NOMO-1 treated with DMSO at 0.1 percent for 48 hours (cell line): Measurements from ENCODE around the gene HLA-DMB.
A peak's percentile ranks its signal among the peaks of the same experiment; 100 is the strongest.

Source experiments
- DNase-seq: peaks from one replicate; lab custom pipeline; 2025; ENCODE audit not compliant: unreplicated experiment; lab: John Stamatoyannopoulos, UW

Gene HLA-DMB

DNA sequence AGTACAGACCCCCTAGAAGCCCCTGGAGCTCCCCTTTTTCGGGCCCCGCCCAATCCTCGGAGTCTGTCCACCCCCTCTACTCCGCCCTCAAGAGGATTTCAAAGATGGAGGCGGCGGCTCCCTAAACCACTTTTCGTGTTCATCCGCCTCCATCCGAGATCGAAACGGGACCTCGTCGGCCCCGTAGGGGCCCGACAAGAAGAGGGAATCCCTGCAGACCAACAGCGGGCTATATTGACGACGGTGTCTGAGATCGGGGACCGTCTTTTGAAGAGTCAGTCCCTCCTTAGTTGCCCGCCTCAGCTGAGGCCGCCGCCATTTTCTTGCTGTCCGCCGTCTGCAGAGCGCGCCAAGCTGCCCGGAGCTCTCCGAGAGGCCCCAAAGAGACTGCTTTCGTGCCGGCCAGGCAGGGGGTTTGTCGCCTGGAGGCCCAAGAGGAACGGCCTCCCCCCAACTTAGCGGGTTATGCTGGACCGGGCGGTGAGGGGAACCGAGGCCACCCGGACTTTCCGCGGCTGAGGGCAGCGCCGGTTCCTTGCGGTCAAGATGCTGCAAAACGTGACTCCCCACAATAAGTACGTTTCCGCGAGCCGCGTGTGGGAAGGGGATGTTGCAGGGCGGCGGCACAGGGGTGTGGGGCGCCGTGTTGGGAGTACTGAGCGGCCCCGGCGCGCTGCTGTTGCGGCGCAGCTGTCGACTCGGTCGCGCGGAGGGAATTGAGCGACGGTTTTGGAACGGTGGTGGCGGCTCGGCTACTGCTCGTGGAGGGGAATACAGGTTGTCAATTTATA is 31.7 kb upstream of the HLA-DMB start:
- no peak for DNase-seq

DNA sequence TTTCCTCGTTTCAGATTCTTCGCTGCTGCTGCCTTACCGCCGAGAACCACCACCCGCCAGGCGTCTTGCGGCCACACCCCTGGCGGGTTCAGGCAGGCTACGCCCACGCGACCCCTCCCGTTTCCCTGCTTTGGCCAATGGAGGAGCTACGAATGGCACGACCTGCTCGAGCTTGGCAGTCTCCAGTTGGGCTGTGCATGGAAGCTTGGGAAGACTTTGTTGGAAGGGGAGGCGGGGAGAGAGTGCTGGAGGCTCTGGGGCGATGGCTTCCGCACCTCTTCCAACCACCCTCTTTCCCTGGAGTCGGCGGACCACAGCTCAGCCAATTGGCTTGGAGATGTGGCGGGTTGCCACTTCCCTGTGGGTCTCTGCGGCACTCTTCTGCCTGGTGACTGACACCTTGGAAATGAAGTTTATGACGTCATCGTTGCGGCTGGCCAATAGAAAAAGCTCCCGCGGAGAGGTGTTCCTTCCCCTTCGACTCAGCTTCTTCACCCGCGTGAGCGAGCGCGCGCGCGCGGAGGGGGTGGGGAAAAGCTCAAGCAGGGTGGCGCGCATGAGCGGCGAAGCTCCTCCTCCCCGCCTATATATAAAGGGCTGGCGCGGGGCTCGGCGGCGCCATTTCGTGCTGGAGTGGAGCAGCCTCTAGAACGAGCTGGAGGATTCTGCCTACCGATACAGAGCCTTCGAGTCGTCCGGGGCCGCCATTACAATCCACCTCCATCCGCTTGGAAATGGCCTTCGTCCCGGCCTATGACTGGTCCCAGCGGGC is 30.9 kb upstream of the HLA-DMB start:
- DNase-seq, result peak; percentile 99

DNA sequence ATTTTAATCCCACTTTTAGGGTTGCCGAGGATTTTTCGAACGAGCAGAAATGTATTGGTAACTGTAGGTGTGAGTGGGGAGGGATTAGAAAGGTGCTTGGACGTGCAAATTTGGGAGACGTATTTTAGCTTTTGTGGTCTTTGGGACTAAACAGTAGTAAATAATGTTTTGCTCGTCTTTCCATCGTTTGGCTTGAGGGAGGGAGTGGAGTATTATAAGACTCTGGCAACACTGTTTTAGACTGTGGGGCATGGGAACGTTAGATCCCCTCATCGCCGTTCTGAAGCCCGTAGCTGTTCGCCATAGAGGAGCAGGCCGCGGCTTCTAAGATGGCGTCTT is 30.4 kb upstream of the HLA-DMB start:
- DNase-seq, result no peak

DNA sequence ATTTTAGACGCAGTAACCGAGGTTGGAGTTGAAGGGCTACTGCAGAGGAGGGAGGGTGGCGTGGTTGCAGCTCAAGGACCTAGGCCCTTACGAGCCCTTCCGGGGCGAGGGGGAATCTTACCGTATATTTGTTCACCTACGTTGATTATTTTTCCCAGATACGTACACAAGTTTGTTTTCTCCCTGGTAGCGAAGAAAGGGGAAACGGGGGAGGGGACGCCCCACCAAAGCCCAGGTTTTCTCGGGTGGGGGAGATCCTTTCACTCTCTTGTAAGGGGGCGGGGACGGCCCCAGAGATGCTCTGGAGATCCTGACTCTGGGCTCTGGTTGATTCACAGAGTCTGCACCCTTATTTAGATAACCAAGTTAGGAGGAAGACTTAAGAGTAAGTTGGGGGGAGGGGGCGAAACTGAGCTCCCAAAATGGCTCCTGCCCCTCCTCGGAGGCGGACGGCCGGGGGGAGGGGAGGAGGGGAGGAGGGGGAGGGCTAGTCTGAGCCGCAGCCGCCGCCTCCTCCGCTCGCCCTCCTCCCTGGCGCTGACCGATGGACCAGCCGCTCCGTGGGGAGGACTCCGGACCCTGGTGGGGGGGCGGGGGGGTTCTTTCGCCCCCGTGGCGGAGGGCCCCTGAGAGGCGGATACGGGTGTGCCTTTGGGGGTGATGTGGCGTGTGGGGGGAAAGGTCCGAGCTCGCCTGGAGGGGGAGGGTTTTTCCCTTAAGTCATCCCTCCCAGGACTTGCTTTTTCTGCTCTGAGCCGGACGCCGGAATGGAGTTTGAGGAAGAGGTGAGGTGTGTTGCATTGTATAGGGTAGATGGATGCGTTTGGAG is 29.8 kb upstream of the HLA-DMB start:
- peak; percentile 78 for DNase-seq

DNA sequence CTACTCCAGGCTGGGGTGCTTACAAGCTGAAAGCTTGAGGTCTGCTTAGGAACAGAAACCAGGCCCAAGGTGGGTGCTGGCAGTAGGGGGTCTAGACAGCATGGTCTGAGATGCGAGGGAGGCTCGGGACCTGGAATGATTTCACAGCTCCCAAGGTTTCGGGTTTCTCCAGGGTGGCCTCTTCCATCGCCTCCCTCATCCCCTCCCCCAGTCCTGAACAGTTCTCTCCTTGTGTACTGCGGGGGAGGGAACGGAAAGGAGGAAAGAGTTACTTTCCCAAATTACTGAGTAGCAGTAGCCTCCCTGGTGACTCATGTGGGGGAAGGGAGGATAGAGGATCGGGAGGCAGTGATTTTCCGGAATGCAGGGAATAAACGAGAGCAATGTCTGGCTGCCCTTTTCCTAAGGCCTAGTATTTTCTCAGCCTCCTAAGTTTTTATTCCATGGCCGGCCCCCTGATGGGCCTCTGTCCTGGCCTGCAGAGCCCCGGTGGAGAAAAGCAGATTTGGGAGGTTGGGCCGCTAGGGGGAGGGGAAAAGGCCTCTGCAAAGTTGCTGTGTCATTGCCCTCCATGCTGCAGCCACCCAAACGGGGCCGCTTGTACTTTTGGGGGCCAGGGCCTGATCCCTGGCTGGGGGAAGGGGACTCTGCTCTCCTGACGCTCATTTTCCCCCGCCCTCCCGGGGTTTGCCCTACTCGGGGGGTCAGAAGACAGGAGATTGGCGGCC is 29.0 kb upstream of the HLA-DMB start:
- peak; percentile 89 for DNase-seq

DNA sequence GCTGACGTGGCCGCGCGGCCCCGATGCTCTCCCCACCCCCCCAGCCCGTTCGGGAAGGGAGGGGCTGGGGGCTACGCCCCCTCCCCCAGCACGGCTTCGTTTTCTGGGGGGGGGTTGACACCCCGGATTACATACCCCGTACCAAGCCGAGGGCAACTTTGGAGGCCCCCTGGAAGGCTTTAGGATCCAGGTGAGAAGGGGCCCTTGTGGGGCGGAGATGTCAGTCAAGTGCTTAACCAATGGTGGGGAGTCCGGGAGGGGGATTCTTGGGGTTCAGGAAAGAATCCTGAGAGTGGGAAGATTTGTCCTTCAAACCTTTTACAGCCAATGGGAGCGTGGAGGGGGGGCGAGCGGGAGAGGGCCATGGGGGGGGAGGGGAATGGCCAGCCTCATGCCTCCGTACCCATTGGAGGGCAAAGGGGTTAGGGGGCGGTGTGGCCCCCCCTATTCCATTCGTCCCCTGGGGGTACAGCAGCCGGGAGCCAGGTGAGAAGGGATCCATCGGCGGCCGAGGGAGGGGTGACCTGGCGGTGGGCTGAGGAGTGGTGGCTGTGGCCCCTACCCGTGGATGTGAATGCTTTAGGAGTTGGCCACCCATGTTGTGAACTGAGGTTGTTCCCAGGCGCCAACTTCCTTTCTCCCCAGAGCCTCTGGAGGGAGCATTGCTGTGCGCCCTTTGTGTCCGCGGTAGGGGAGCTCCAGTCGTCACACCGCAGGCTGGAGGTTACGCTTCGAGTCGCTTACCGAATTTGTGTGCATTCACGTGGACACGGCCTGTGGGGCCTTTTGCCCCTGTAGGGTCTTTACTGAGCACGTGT is 28.2 kb upstream of the HLA-DMB start:
- DNase-seq, result peak; percentile 68

DNA sequence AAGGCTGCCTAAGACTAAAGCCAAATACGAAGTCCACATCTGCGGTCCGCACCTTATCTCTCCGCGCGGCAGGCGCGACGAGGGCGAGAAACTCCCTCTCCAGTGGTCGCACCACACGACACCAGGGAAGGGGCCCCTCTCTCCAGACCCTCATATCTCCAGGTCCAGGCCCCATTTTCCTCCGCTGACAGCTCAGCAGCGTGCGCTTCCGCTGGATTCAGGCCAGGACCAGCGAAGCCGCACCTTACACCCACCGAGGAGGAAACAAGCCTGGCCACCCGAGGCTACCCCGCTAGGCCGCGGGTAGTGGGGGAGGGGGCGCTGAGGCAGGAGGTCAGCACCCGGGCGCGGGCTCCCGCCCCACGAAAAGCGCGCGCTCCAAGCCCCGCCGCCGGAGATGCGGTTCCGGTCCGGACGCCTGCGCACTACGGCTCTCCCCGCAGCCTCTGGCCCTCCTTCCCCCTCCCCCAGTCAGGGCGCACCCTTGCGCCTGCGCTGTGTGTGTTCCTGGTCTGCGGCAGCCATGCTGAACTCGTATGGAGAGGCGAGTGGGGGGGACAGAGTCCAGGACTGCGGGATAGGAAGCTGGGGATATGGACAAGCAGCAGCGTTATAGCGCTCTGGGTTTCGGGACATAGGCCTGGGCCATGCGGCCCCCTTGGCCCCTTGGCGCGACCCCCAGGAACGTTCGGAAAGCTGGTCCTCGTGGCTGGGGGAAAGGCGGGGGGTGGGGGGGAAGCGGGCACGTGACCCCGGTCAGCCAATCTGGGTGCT is 27.5 kb upstream of the HLA-DMB start, which contains the start of gene BRD2:
Gene BRD2, plus strand, starts transcription at position 502 of the 774 bp plus-strand sequence. CDS start 4,305 bp downstream, outside the sequence.
- DNase-seq, result peak; percentile 94

DNA sequence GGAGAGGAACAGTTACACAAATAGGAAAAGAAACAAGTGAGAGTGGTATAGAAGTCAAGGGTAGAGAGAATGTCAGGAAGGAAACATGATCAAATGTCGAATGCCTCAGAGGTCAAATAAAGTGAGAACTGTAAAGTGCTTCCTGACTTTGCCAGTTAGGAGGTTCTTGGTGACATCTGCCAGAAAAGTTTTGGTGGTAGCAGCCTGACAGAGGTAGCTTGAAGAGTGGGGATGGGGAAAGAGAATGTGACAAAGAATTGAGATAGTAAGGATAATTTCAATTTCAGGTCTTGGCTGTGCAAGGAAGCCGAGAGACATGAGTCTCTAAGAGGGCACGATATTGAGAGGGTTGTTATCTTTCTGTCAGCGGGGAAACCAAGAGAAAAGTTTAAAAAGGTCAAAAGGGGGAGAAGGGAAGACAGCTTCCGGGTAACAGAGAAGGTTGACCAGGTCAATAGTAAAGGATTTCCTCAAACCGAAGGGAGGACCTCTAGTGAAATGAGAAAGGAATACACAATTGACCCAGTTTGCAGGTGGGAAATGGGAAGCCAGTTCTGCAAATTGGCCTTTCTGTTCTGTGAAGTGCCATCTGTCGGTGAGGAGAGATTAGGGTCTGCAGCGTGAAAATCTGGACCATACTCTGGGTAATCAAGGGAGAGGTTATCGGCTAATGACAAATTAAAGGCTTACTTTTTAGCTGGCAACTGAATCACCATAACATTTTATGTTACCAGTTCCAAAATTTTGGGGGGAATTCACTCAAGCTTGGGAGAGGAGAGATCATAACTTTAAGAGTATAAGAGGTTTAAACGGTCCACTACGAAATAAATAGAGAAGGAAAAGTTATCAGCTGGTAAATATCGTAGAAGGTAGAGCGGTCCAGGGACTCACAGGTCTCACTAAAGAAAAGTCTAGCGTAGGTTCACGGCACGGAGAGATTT is 26.6 kb upstream of the HLA-DMB start:
- DNase-seq, result peak; percentile 68

DNA sequence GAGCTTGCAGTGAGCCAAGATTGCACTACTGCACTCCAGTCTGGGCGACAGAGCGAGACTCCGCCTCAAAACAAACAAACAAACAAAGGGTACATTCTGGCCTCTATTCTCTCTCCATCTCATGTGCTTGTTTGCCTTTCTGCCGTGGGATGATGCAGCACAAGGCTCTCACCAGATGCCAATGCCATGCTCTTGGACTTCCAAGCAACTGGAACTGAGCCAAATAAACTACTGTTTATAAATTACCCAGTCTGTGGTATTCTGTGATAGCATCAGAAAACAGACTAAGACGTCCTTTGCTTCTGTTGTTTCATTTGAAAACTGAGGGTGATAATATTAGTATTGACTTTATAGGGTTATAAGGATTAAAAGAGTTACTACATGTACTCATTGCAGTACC is 23.9 kb upstream of the HLA-DMB start:
- DNase-seq, result no peak

DNA sequence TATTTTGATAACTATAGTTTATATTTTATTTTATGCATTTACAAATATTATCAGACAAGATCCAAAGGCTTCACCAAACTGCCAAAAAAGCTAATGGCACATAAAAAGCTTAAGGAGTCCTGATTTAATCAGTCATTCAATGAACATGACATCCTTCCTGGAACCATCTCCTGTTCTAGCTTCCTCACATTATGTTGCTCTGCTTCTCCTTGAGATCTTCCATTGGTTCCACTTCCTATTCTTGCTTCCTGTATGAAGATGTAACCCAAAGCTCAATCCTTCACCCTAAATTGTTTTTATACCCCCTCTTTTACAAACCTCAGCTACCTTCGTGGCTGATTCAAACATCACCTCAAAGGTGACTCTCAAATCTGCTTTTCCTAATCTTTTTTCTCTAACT is 23.0 kb upstream of the HLA-DMB start:
- DNase-seq, result no peak

DNA sequence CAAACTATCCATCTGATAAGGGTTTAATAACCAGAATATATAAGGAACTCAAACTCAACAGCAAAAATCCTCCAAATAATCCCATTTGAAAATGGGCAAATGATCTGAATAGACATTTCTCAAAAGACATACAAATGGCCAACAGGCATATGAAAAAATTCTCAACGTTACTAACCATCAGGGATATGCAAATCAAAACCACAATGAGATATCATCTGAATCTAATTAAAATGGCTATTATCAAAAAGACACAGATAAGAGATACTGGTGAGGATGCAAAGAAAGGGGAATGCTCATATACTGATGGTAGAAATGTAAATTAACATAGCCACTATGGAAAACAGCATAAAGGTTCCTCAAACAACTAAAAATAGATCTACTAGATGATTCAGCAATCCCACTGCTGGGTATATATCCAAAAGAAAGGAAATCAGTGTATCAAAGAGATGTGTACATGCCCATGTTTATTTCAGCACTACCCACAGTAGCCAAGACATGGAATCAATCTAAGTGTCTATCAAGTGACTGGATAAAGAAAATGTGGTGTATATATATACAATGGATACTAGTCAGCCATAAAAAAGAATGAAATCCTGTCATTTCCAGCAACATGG is 21.5 kb upstream of the HLA-DMB start:
- DNase-seq, result no peak

DNA sequence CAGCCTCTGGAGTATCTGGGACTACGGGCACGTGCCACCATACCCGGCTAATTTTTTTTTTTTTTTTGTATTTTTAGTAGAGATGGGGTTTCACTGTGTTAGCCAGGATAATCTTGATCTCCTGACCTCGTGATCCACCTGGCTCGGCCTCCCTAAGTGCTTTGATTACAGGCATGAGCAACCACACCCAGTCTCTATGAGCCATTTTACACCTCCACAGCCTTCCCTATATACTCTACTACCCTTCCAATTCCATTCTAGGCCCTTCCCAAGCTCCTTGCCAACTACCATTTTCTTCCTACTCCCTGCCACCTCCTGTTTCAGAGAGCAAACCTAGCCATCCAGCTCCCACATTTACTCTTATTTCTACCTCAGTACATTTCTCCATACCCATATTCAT is 19.7 kb upstream of the HLA-DMB start:
- DNase-seq, result no peak

DNA sequence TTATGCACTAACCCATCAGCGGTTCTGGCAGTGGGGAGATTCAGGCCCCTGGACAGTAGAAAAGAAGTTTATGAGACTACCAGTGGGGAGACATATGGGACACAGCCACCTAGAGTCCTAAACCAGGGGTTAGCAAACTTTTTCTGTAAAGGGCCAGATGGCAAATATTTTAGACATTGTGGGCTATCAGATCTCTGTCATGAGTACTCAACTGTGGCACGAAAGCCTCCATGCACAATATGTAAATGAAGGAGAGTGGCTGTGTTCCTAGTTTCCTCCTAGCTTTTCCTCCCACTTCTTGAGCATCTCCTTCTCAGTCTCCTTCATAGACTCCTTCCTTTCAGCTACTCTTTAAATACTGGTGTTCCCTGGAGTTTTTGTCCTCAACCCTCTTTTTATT is 15.3 kb upstream of the HLA-DMB start:
- no peak for DNase-seq

DNA sequence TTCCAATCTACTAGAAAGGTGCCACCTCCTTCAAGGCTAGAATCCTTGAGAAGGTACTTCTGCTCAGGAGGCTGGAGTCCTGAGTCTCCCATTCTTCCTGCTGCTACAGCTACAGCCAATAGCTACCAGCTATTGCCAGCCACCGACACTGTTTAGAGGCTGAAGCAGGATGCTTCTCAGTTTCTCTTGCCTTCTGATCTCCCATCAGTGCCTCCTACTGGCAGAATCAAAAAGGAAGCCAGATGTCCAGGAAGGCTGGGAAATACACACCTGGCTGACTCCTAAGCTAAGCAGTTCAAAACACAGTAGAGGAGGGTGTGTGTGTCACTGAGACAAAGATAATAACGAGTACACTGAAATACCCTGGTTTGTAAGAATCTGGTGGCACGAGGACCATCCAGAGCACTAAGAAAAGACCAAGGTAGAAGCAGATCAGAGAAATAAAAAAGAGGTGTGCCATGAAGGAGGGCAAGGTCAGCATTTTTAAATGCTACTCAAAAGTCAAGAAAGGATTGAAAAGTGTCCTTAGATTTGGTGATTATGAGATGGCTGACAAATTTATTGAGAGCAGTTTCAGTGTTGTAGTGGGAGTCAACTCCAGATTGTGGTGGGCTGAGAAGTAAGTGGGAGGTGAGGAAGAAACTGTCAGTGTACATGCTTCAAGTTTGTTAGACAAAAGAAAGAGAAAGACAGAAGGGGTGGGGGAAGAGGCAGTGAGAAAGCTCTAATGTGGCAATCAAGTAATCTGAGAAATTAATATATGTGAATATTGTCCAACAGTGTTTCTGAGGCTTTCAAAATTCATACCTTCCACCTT is 14.4 kb upstream of the HLA-DMB start:
- no peak for DNase-seq

DNA sequence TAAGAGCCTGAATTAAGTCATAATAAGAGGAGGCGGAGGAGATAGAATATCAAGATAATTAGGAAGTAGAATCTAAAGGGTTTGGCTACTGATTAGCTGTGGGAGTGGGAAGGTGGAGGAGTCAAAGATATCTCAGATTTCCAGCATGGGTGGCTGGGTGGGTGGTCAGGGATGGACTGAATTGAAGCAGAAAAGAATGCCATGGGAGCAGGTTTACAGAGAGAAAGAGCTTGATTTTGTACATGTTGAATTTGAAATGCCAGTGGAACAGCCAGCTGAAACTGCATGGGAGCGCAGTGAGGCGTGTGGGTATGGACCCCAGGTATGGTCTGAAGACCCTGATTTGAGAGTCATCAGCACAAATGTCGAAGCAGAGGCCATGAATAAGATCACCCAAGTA is 13.4 kb upstream of the HLA-DMB start:
- DNase-seq, result no peak

DNA sequence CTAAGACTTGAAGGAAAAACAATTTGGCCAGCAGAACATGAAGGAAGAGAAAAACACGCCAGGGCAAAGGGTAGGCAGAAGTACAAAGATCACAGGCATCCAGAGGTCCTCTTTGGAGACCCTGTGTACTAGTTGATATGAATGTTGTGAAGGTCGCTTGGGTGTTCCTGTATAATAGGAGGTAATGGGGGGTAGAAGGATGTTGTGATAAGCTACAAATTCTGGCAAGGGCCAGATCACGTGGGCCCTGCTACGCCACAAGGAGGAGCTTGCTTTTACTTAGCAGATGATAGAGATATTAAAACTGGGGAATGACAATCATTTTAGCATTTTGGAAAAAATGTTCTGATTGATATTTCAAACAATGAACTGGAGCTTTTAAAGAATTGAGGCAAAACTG is 12.9 kb upstream of the HLA-DMB start:
- DNase-seq, result no peak
